Hepatocyte (in vitro differentiated cells): Measurements from ENCODE around the gene COCH. TPM values are rescaled to one million over a fixed set of nuclear protein-coding genes. Genes with fewer than 3 reads are reported as not detected.

Experiments used
- DNase-seq: peaks from one replicate; pipeline ENCODE4 v3.0.0-alpha.2; 2016; ENCODE audit warnings: low spot score
- H2AFZ ChIP-seq: fragments of 200-600 bp; sonication (generic); 2 replicates; pipeline ENCODE4 v1.6.0; 2016; ENCODE audit warnings: antibody characterized with exemption, mild to moderate bottlenecking
- H3K27ac ChIP-seq: fragments of 200-600 bp; sonication (generic); 2 replicates; pipeline ENCODE4 v1.5.1; 2016; ENCODE audit warnings: mild to moderate bottlenecking
- H3K27me3 ChIP-seq: fragments of 200-600 bp; sonication (generic); 2 replicates; pipeline ENCODE4 v1.6.1; 2016
- H3K36me3 ChIP-seq: fragments of 200-600 bp; sonication (generic); replicated peaks from 2 replicates; pipeline ENCODE4 v1.5.1; 2016; ENCODE audit warnings: low read depth; ENCODE audit not compliant: insufficient read depth
- H3K4me1 ChIP-seq: fragments of 200-600 bp; sonication (generic); 2 replicates; pipeline ENCODE4 v1.5.1; 2016; ENCODE audit warnings: mild to moderate bottlenecking, moderate library complexity; ENCODE audit not compliant: insufficient read depth
- H3K4me2 ChIP-seq: fragments of 200-600 bp; sonication (generic); 2 replicates; pipeline ENCODE4 v1.6.0; 2016
- H3K4me3 ChIP-seq: fragments of 200-600 bp; sonication (generic); 2 replicates; pipeline ENCODE4 v1.5.1; 2016; ENCODE audit warnings: mild to moderate bottlenecking
- H3K79me2 ChIP-seq: fragments of 200-600 bp; sonication (generic); 2 replicates; pipeline ENCODE4 v1.6.0; 2017; ENCODE audit warnings: mild to moderate bottlenecking
- H3K9me2 ChIP-seq: fragments of 200-600 bp; sonication (generic); replicated peaks from 2 replicates; pipeline ENCODE4 v1.6.0; 2017; ENCODE audit warnings: mild to moderate bottlenecking; ENCODE audit not compliant: insufficient read depth
- H3K9me3 ChIP-seq: fragments of 200-600 bp; sonication (generic); 2 replicates; pipeline ENCODE4 v1.5.1; 2016; ENCODE audit warnings: low read depth, mild to moderate bottlenecking
- H4K20me1 ChIP-seq: fragments of 200-600 bp; sonication (generic); 2 replicates; pipeline ENCODE4 v1.6.0; 2016; ENCODE audit warnings: mild to moderate bottlenecking; ENCODE audit not compliant: insufficient read depth, poor library complexity, severe bottlenecking
- CTCF ChIP-seq: fragments of 200-600 bp; sonication (generic); IDR thresholded peaks from 2 replicates; pipeline ENCODE4 v1.5.1; 2016; ENCODE audit warnings: antibody characterized with exemption, mild to moderate bottlenecking; ENCODE audit not compliant: poor library complexity
- EZH2 ChIP-seq: fragments of 200-600 bp; sonication (generic); IDR thresholded peaks from 2 replicates; pipeline ENCODE4 v1.6.1; 2016; ENCODE audit warnings: antibody characterized with exemption, mild to moderate bottlenecking, borderline replicate concordance
- EZH2phosphoT487 ChIP-seq: fragments of 200-600 bp; sonication (generic); IDR thresholded peaks from one replicate; pipeline ENCODE4 v1.6.1; 2018; ENCODE audit warnings: antibody characterized with exemption, mild to moderate bottlenecking, low read depth, moderate library complexity; ENCODE audit not compliant: unreplicated experiment, severe bottlenecking
- WGBS: methylation state at CpG from one replicate; pipeline ENCODE4 v1.1.6; 2016; ENCODE audit warnings: low lambda C conversion rate; ENCODE audit errors: missing lambda C conversion rate; 5-methylcytosine and 5-hydroxymethylcytosine counted together
- polyA plus RNA-seq: library from polyadenylated mRNA; unstranded; fragments of >200 nt; fragmentation: Nextera tagmentation; extraction: Ambion mirVana; gene quantifications from 2 replicates; pipeline ENCODE4 v1.2.1, GENCODE V29; 2016
- total RNA-seq: library from RNA; depleted of rRNA; stranded (reverse); fragments of >200 nt; gene quantifications from 2 replicates; pipeline ENCODE4 v1.2.3, GENCODE V29; 2014

COCH gene
- total and polyA plus RNA-seq, 2 experiments from 2014 or later: 2.0 to 3.3 TPM

- Histone ChIP-seq H3K9me3 (no peaks in the 10 kb centered on the region), H3K79me2 (no peaks in the 10 kb centered on the region), H3K4me1 (no peaks in the 10 kb centered on the region), H3K4me2 (no peak overlapping the region), H4K20me1 (no peaks in the 10 kb centered on the region), H3K27me3 (no peaks in the 10 kb centered on the region), H2AFZ (no peak overlapping the region), H3K27ac (no peak overlapping the region), H3K4me3 (no peak overlapping the region), H3K36me3 (no peaks in the 10 kb centered on the region), H3K9me2 (no peaks in the 10 kb centered on the region)
- WGBS: 89% methylated on average over 1 of the region's 1 CpG
- no peak for DNase-seq
- no peak for TF ChIP-seq CTCF
- no peak for TF ChIP-seq EZH2
- no peak for TF ChIP-seq EZH2phosphoT487
These were observed 24.4 kb upstream of the COCH start for GRCh38 chr14:30849983-30850382.

GRCh38 chr14:30853946-30854345, 20.4 kb upstream of the COCH start:
- Histone ChIP-seq H3K4me1 (no peaks in the 10 kb centered on the region), H3K9me2 (no peaks in the 10 kb centered on the region), H3K9me3 (no peaks in the 10 kb centered on the region), H3K36me3 (no peaks in the 10 kb centered on the region), H3K27ac (no peak overlapping the region), H4K20me1 (no peaks in the 10 kb centered on the region), H3K4me2 (no peak overlapping the region), H2AFZ (no peak overlapping the region), H3K79me2 (no peaks in the 10 kb centered on the region), H3K27me3 (no peaks in the 10 kb centered on the region), H3K4me3 (no peak overlapping the region)
- TF ChIP-seq EZH2phosphoT487 (no peak), CTCF (no peak), EZH2 (no peak)
- no peak for DNase-seq

DNA sequence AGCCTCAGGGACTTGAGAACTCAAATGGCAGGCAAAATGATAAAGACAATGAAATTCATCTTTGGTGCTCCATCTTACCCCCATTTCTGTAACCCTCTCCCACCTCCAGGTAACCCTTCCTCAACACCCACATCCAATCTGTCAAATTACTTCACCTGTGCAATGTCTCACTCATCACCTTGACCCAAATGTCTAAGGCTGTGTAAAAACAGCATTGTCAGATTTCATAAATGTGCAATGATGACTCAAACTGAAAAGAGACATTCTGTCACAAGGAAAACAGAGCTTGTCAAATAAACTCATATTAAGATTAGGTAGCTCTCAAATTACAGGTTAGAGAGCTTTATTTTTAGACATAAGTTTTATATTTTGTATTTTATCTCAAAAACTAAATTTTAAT, 19.9 kb upstream of the COCH start:
- no peaks in the 10 kb centered on the region for H3K9me3 ChIP-seq
- no peaks in the 10 kb centered on the region for H3K4me1 ChIP-seq
- no peaks in the 10 kb centered on the region for H3K36me3 ChIP-seq
- no peak overlapping the region for H3K4me3 ChIP-seq
- H3K9me2 ChIP-seq: no peaks in the 10 kb centered on the region
- H4K20me1 ChIP-seq: no peaks in the 10 kb centered on the region
- no peak for TF ChIP-seq CTCF
- no peak for TF ChIP-seq EZH2
- no peak for TF ChIP-seq EZH2phosphoT487
- no peaks in the 10 kb centered on the region for H3K79me2 ChIP-seq
- no peak overlapping the region for H2AFZ ChIP-seq
- no peak overlapping the region for H3K27ac ChIP-seq
- no peaks in the 10 kb centered on the region for H3K27me3 ChIP-seq
- DNase-seq: no peak
- H3K4me2 ChIP-seq: no peak overlapping the region
